HEK293 (cell line): ENCODE data around the gene PDE4D.
A peak's percentile ranks its signal among the peaks of the same experiment; 100 is the strongest.

Experiments
- CTCF ChIA-PET: fragments of 350-600 bp; formaldehyde crosslinking; extraction: SDS; loops from one replicate; lab custom pipeline; 2021; ENCODE audit warnings: antibody characterized with exemption; lab: Yijun Ruan, JAX
- POLR2A ChIA-PET: fragments of 300-600 bp; formaldehyde crosslinking; extraction: SDS; loops from one replicate; lab custom pipeline; 2020; ENCODE audit warnings: antibody characterized with exemption, inconsistent platforms; lab: Yijun Ruan, JAX
- H3K27ac ChIP-seq: fragments of 200-500 bp; sonication (Bioruptor generic); 2 replicates; pipeline ENCODE4 v1.5.1; 2014; ENCODE audit warnings: low read depth, low read length, control low read depth, inconsistent platforms; ENCODE audit errors: extremely low read depth
- H3K36me3 ChIP-seq, 2 experiments: fragments of 200-500 bp in 1 of 2; sonication (Bioruptor generic) in 1 of 2; 1 replicate in 1 of 2; 2 replicates in 1 of 2; pipeline ENCODE4 v1.5.1; 2014 to 2017; ENCODE audit warnings: inconsistent platforms in 2 of 2, low read length in 2 of 2; ENCODE audit not compliant: control insufficient read depth in 2 of 2, insufficient read depth in 1 of 2
- H3K4me1 ChIP-seq: fragments of 200-500 bp; sonication (Bioruptor generic); 2 replicates; pipeline ENCODE4 v1.5.1; 2014; ENCODE audit warnings: mild to moderate bottlenecking, low read length, inconsistent platforms; ENCODE audit not compliant: control insufficient read depth, insufficient read depth
- H3K4me3 ChIP-seq: 2 replicates; pipeline ENCODE4 v1.5.1; 2011; ENCODE audit warnings: low read depth, mild to moderate bottlenecking, control low read depth, low read length, moderate library complexity
- H3K9me3 ChIP-seq: fragments of 200-500 bp; sonication (Bioruptor generic); 2 replicates; pipeline ENCODE4 v1.5.1; 2014; ENCODE audit warnings: low read depth, low read length, inconsistent platforms; ENCODE audit not compliant: control insufficient read depth, insufficient read depth
- BCL6B ChIP-seq: fragments of 450-650 bp; formaldehyde crosslinking; IDR thresholded peaks from 2 replicates; pipeline ENCODE4 v1.5.1; 2017; ENCODE audit warnings: missing biosample characterization, missing genetic modification characterization
- PRDM1 ChIP-seq: fragments of 450-650 bp; formaldehyde crosslinking; IDR thresholded peaks from 2 replicates; pipeline ENCODE4; 2016; ENCODE audit warnings: missing biosample characterization, missing genetic modification characterization
- SCRT2 ChIP-seq: fragments of 450-650 bp; formaldehyde crosslinking; IDR thresholded peaks from 2 replicates; pipeline ENCODE4 v1.5.1; 2016; ENCODE audit warnings: missing biosample characterization, missing genetic modification characterization
- ZBTB21 ChIP-seq: fragments of 450-650 bp; formaldehyde crosslinking; IDR thresholded peaks from 2 replicates; pipeline ENCODE4 v1.5.1; 2017; ENCODE audit warnings: missing biosample characterization, missing genetic modification characterization
- ZNF48 ChIP-seq: fragments of 450-650 bp; formaldehyde crosslinking; IDR thresholded peaks from 2 replicates; pipeline ENCODE4 v1.5.1; 2016; ENCODE audit warnings: missing biosample characterization, missing genetic modification characterization
- ZNF501 ChIP-seq: fragments of 450-650 bp; formaldehyde crosslinking; IDR thresholded peaks from 2 replicates; pipeline ENCODE4 v1.5.1; 2016; ENCODE audit warnings: missing biosample characterization, missing genetic modification characterization
- ZNF585B ChIP-seq: fragments of 450-650 bp; formaldehyde crosslinking; IDR thresholded peaks from 2 replicates; pipeline ENCODE4 v1.5.1; 2016; ENCODE audit warnings: missing biosample characterization, missing genetic modification characterization
- ZNF654 ChIP-seq: fragments of 450-650 bp; formaldehyde crosslinking; IDR thresholded peaks from 2 replicates; pipeline ENCODE4 v1.5.1; 2016; ENCODE audit warnings: low read depth, missing biosample characterization, missing genetic modification characterization
- ZNF660 ChIP-seq: fragments of 450-650 bp; IDR thresholded peaks from 2 replicates; pipeline ENCODE4 v1.5.1; 2018; ENCODE audit warnings: missing biosample characterization, mild to moderate bottlenecking, missing genetic modification characterization
- ZNF664 ChIP-seq: fragments of 450-650 bp; formaldehyde crosslinking; IDR thresholded peaks from 2 replicates; pipeline ENCODE4 v1.5.1; 2016; ENCODE audit warnings: missing biosample characterization, missing genetic modification characterization
- ZNF707 ChIP-seq: fragments of 450-650 bp; formaldehyde crosslinking; IDR thresholded peaks from 2 replicates; pipeline ENCODE4 v1.5.1; 2016; ENCODE audit warnings: missing biosample characterization, missing genetic modification characterization
- ZNF747 ChIP-seq: fragments of 450-650 bp; formaldehyde crosslinking; IDR thresholded peaks from 2 replicates; pipeline ENCODE4 v1.5.1; 2016; ENCODE audit warnings: missing biosample characterization, missing genetic modification characterization
- TF ChIP-seq, protein P1 (sequence below): fragments of 450-650 bp; formaldehyde crosslinking; IDR thresholded peaks from 2 replicates; pipeline ENCODE4 v1.5.1; 2016; ENCODE audit warnings: missing biosample characterization, missing genetic modification characterization
- TF ChIP-seq, protein P2 (sequence below): fragments of 450-650 bp; formaldehyde crosslinking; IDR thresholded peaks from 2 replicates; pipeline ENCODE4 v1.5.0; 2017; ENCODE audit warnings: missing biosample characterization, missing genetic modification characterization, borderline replicate concordance

Gene PDE4D

GRCh38 chr5:59661954-59662615, 231.4 kb downstream of the PDE4D start:
- ChIA-PET POLR2A (no interaction called here), CTCF (interaction anchor here (0.5 to 5.9 kb wide), 9 partner anchors 11 to 474 kb away, joined by 3 to 83 read pairs (median 8); no protein-coding TSS in a partner anchor)
- H3K9me3 ChIP-seq, result no peaks in the 10 kb centered on the region
- H3K36me3 ChIP-seq, result no peaks in the 10 kb centered on the region
- no peak overlapping the region for H3K4me3 ChIP-seq
- no peak overlapping the region for H3K27ac ChIP-seq
- TF ChIP-seq ZNF501 (tag by site-specific recombination), result no peak
- TF ChIP-seq, protein P1, sequence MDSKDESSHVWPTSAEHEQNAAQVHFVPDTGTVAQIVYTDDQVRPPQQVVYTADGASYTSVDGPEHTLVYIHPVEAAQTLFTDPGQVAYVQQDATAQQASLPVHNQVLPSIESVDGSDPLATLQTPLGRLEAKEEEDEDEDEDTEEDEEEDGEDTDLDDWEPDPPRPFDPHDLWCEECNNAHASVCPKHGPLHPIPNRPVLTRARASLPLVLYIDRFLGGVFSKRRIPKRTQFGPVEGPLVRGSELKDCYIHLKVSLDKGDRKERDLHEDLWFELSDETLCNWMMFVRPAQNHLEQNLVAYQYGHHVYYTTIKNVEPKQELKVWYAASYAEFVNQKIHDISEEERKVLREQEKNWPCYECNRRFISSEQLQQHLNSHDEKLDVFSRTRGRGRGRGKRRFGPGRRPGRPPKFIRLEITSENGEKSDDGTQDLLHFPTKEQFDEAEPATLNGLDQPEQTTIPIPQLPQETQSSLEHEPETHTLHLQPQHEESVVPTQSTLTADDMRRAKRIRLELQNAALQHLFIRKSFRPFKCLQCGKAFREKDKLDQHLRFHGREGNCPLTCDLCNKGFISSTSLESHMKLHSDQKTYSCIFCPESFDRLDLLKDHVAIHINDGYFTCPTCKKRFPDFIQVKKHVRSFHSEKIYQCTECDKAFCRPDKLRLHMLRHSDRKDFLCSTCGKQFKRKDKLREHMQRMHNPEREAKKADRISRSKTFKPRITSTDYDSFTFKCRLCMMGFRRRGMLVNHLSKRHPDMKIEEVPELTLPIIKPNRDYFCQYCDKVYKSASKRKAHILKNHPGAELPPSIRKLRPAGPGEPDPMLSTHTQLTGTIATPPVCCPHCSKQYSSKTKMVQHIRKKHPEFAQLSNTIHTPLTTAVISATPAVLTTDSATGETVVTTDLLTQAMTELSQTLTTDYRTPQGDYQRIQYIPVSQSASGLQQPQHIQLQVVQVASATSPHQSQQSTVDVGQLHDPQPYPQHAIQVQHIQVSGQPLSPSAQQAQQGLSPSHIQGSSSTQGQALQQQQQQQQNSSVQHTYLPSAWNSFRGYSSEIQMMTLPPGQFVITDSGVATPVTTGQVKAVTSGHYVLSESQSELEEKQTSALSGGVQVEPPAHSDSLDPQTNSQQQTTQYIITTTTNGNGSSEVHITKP, result peak; percentile 78
- H3K4me1 ChIP-seq, result peaks cover 2% of the 10 kb centered on the region; the same call in 1 of the 2 replicates

DNA sequence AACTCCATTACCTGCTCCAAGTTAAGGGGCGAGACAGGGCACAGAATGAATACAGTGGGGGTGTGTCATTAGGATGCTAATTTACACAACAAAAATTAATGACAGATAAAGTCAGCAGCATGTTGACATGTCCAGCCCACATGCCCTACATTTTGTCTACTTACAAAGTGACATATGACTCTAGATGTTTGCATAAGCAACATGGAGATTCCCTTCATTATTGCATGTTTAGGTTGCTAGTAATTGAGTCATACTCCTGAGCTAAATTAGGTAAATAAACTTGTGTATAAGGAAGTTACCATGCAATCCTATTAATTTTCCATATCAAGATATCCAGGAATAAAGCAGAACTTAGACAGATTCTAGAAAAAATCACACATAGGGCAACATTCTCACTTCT, 232.2 kb downstream of the PDE4D start:
- TF ChIP-seq BCL6B (peak; percentile 54), ZNF664 (tag by site-specific recombination) (0 out of 2 replicates have a peak, but pooled peaks have one; percentile 18), ZNF585B (tag by site-specific recombination) (no peak)
- no peak overlapping the region for H3K4me3 ChIP-seq
- CTCF ChIA-PET, result interaction anchor here (0.7 to 5.9 kb wide), 17 partner anchors 12 to 473 kb away, joined by 3 to 83 read pairs (median 5); no protein-coding TSS in a partner anchor
- H3K36me3 ChIP-seq, result no peaks in the 10 kb centered on the region
- no peaks in the 10 kb centered on the region for H3K9me3 ChIP-seq
- POLR2A ChIA-PET, result no interaction called here
- no peak overlapping the region for H3K27ac ChIP-seq
- peaks cover 2% of the 10 kb centered on the region; the same call in 1 of the 2 replicates for H3K4me1 ChIP-seq

DNA sequence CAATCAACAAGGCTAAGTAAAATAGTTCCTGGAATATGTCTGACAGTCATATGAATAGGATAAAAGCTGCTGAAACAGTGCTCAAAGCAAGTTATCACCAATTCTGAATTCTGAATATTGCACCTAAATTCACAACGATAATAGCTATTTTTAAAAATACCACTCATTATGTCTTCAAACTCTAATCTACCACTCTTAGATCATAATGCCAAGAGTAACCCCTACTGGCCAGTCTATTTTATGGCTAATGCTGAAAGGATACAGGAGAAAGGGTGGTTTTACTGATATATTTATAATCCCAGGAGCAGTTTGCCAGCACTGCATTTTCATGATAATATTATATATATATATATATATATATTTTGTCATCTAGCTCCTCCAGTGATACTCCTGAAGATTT, 232.8 kb downstream of the PDE4D start:
- CTCF ChIA-PET, result interaction anchor here (0.6 to 5.9 kb wide), 31 partner anchors 9 to 774 kb away, joined by 3 to 83 read pairs (median 4); no protein-coding TSS in a partner anchor
- Histone ChIP-seq H3K27ac (no peak overlapping the region), H3K9me3 (no peaks in the 10 kb centered on the region), H3K4me3 (no peak overlapping the region), H3K4me1 (peaks cover 2% of the 10 kb centered on the region; the same call in 1 of the 2 replicates)
- POLR2A ChIA-PET, result no interaction called here
- TF ChIP-seq SCRT2 (tag by site-specific recombination) (no peak), ZNF654 (tag by site-specific recombination) (peak; percentile 54), ZNF660 (peak; percentile 34; the same call in 1 of the 2 replicates), PRDM1 (tag by site-specific recombination) (no peak), ZNF48 (tag by site-specific recombination) (no peak), ZNF707 (no peak), ZBTB21 (no peak), ZNF747 (tag by site-specific recombination) (no peak)
- TF ChIP-seq, protein P2, sequence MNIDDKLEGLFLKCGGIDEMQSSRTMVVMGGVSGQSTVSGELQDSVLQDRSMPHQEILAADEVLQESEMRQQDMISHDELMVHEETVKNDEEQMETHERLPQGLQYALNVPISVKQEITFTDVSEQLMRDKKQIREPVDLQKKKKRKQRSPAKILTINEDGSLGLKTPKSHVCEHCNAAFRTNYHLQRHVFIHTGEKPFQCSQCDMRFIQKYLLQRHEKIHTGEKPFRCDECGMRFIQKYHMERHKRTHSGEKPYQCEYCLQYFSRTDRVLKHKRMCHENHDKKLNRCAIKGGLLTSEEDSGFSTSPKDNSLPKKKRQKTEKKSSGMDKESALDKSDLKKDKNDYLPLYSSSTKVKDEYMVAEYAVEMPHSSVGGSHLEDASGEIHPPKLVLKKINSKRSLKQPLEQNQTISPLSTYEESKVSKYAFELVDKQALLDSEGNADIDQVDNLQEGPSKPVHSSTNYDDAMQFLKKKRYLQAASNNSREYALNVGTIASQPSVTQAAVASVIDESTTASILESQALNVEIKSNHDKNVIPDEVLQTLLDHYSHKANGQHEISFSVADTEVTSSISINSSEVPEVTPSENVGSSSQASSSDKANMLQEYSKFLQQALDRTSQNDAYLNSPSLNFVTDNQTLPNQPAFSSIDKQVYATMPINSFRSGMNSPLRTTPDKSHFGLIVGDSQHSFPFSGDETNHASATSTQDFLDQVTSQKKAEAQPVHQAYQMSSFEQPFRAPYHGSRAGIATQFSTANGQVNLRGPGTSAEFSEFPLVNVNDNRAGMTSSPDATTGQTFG, result no peak
- TF ChIP-seq, all 188 proteins: peak for 2
- H3K36me3 ChIP-seq, result no peaks in the 10 kb centered on the region
